Stimulated activated CD4-positive, alpha-beta T cell treated with anti-CD3 and anti-CD28 coated beads, Interleukin-4, amount 100 ng/mL, for 4 hours (primary cell): Measurements from ENCODE around the gene GALK1.

Experiments used
- DNase-seq, 2 experiments: peaks; one replicate each; pipeline ENCODE4 v3.0.0-alpha.2; 2020

GALK1 gene

GRCh38 chr17:75748706-75749105 is 16.3 kb downstream of the GALK1 start:
- DNase-seq = no peak

- DNase-seq = no peak
Measured at GRCh38 chr17:75743625-75744206, 21.3 kb downstream of the GALK1 start.

GRCh38 chr17:75742337-75742736 is 22.7 kb downstream of the GALK1 start:
- DNase-seq = no peak

GRCh38 chr17:75740631-75741077 is 24.3 kb downstream of the GALK1 start:
- DNase-seq = no peak

GRCh38 chr17:75740215-75740614 is 24.8 kb downstream of the GALK1 start:
- no peak for DNase-seq

GRCh38 chr17:75739801-75740200 is 25.2 kb downstream of the GALK1 start:
- DNase-seq = no peak

- DNase-seq = no peak
Measured at GRCh38 chr17:75739174-75739573, 25.8 kb downstream of the GALK1 start.

- no peak for DNase-seq
Measured at GRCh38 chr17:75738218-75738802, 26.7 kb downstream of the GALK1 start.

- DNase-seq = no peak
Measured at GRCh38 chr17:75737133-75737962, 27.6 kb downstream of the GALK1 start.

- no peak for DNase-seq
Measured at GRCh38 chr17:75736173-75736835, 28.7 kb downstream of the GALK1 start.

GRCh38 chr17:75734674-75735294 is 30.2 kb downstream of the GALK1 start:
- DNase-seq = no peak

GRCh38 chr17:75733471-75733870 is 31.5 kb downstream of the GALK1 start:
- DNase-seq = no peak

GRCh38 chr17:75731716-75732498 is 33.1 kb downstream of the GALK1 start:
- DNase-seq = no peak

- no peak for DNase-seq
Measured at GRCh38 chr17:75731086-75731715, 33.8 kb downstream of the GALK1 start.

- no peak for DNase-seq
Measured at GRCh38 chr17:75730065-75730464, 34.9 kb downstream of the GALK1 start.

GRCh38 chr17:75729351-75729750 is 35.6 kb downstream of the GALK1 start:
- no peak for DNase-seq

- no peak for DNase-seq
Measured at GRCh38 chr17:75727391-75727790, 37.6 kb downstream of the GALK1 start.

GRCh38 chr17:75725504-75725903 is 39.5 kb downstream of the GALK1 start:
- no peak for DNase-seq

GRCh38 chr17:75724016-75725003 is 40.7 kb downstream of the GALK1 start:
- no peak for DNase-seq

- no peak for DNase-seq
Measured at GRCh38 chr17:75723171-75723930, 41.6 kb downstream of the GALK1 start.
